Keratinocyte (primary cell): ENCODE data around the gene MTUS2. TPM values are rescaled to one million over a fixed set of nuclear protein-coding genes. Genes with fewer than 3 reads are reported as not detected.
A peak's percentile ranks its signal among the peaks of the same experiment; 100 is the strongest.

ENCODE experiments used
- DNase-seq: peaks from one replicate; pipeline ENCODE4 v3.0.0-alpha.2; 2011; ENCODE audit warnings: low read depth, missing footprints, low spot score
- FAIRE-seq: peaks from 2 replicates; lab custom pipeline; 2011; peaks lifted over from hg19 to GRCh38; lab: Jason Lieb, UNC
- H2AFZ ChIP-seq: 2 replicates; pipeline ENCODE4 v1.6.0; 2012; ENCODE audit warnings: low read length, control low read depth, inconsistent platforms; ENCODE audit not compliant: control insufficient read depth
- H3K27ac ChIP-seq: 2 replicates; pipeline ENCODE4 v1.5.1; 2011; ENCODE audit warnings: low read length; ENCODE audit not compliant: control insufficient read depth, insufficient read depth
- H3K27me3 ChIP-seq: 3 replicates; pipeline ENCODE4 v1.6.0; 2011; ENCODE audit warnings: low read length; ENCODE audit not compliant: control insufficient read depth, insufficient read depth; ENCODE audit errors: extremely low read depth
- H3K36me3 ChIP-seq, 2 experiments: 2 replicates in 1 of 2; 3 replicates in 1 of 2; pipeline ENCODE4 v1.5.1; 2011; ENCODE audit warnings: low read length in 2 of 2, mild to moderate bottlenecking in 1 of 2; ENCODE audit not compliant: control insufficient read depth in 2 of 2, insufficient read depth in 2 of 2; ENCODE audit errors: extremely low read depth in 1 of 2
- H3K4me1 ChIP-seq: 3 replicates; pipeline ENCODE4 v1.5.1; 2011; ENCODE audit warnings: low read length; ENCODE audit not compliant: control insufficient read depth, insufficient read depth; ENCODE audit errors: extremely low read depth
- H3K4me2 ChIP-seq: 3 replicates; pipeline ENCODE4 v1.6.0; 2011; ENCODE audit warnings: low read depth, low read length; ENCODE audit not compliant: control insufficient read depth, insufficient read depth; ENCODE audit errors: extremely low read depth
- H3K4me3 ChIP-seq, 3 experiments: fragments of 200-600 bp in 1 of 3; sonication (generic) in 1 of 3; 2 replicates in 2 of 3; 3 replicates in 1 of 3; pipeline ENCODE4 v1.5.1; 2011 to 2016; ENCODE audit warnings: low read length in 3 of 3, mild to moderate bottlenecking in 3 of 3, control low read depth in 2 of 3, inconsistent platforms in 1 of 3, low read depth in 1 of 3, mixed read lengths in 1 of 3, mixed run types in 1 of 3, moderate library complexity in 1 of 3; ENCODE audit not compliant: control insufficient read depth in 2 of 3, insufficient read depth in 2 of 3; ENCODE audit errors: extremely low read depth in 1 of 3
- H3K79me2 ChIP-seq: 2 replicates; pipeline ENCODE4 v1.6.0; 2012; ENCODE audit warnings: low read length; ENCODE audit not compliant: control insufficient read depth, insufficient read depth
- H3K9ac ChIP-seq: 3 replicates; pipeline ENCODE4 v1.6.0; 2011; ENCODE audit warnings: low read length; ENCODE audit not compliant: control insufficient read depth, insufficient read depth; ENCODE audit errors: extremely low read depth
- H3K9me1 ChIP-seq: 3 replicates; pipeline ENCODE4 v1.6.0; 2011; ENCODE audit warnings: low read length; ENCODE audit not compliant: control insufficient read depth, insufficient read depth; ENCODE audit errors: extremely low read depth
- H3K9me3 ChIP-seq: 2 replicates; pipeline ENCODE4 v1.5.1; 2012; ENCODE audit warnings: low read depth, low read length; ENCODE audit not compliant: control insufficient read depth
- H4K20me1 ChIP-seq: 3 replicates; pipeline ENCODE4 v1.6.0; 2011; ENCODE audit warnings: low read length; ENCODE audit not compliant: control insufficient read depth, insufficient read depth; ENCODE audit errors: extremely low read depth
- EZH2 ChIP-seq: IDR thresholded peaks from one replicate; pipeline ENCODE4 v1.6.1; 2012; ENCODE audit warnings: inconsistent platforms, mild to moderate bottlenecking, low read length, moderate library complexity
- dilution Hi-C: fragments of 300-500 bp; cut with MboI; formaldehyde crosslinking; loops from one replicate; pipeline ENCODE4 v1.7.0; 2020; ENCODE audit warnings: low sequenced_read_pairs; ENCODE audit not compliant: extremely low pct_ligation_motif_present
- polyA plus RNA-seq, 5 experiments: library from polyadenylated mRNA; depleted of rRNA in 3 of 5; stranded (reverse) in 3 of 5; stranded (forward) in 1 of 5; unstranded in 1 of 5; fragments of >200 nt; gene quantifications; 1 replicate in 1 of 5; 2 replicates in 3 of 5; 3 replicates in 1 of 5; pipeline versions ENCODE4 v1.2.1 to v1.2.3, GENCODE V29; 2011 to 2012; ENCODE audit warnings: missing spikeins in 2 of 5, low read depth in 1 of 5, low replicate concordance in 1 of 5
- TF ChIP-seq, protein P1 (sequence below), 3 experiments: IDR thresholded peaks in 1 of 3; conservative IDR thresholded peaks in 1 of 3; optimal IDR thresholded peaks in 1 of 3; 2 replicates in 2 of 3; 3 replicates in 1 of 3; pipeline versions ENCODE3 to v1.5.1; 2011; ENCODE audit warnings: low read length in 3 of 3, mild to moderate bottlenecking in 3 of 3, moderate library complexity in 2 of 3, control low read depth in 1 of 3, inconsistent platforms in 1 of 3; ENCODE audit not compliant: insufficient read depth in 2 of 3; ENCODE audit errors: extremely low read depth in 1 of 3

MTUS2 gene
- polyA plus RNA-seq, 1 donor (not counting 4 experiments of a cell fraction or from before 2014, with no cell fraction given) = 0.17 TPM

DNA sequence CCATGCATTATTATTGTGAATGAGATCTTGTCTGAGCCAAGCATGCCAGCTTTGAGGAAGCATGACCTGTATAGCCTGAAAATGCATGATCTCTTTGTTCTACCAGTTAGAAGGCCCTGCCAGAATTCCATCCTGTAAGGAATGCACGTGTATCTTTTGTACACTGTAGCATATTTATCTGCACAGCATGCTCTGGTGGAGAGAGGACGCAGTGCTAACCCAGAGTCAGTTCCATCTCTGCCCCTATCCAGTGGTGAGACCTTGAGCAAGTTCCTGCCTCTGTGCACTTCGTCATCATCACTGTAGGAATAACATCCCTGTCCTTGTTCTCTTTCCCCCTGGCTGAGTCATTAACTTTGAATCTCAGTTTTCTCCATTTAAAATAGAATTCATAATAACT, 541.6 kb downstream of the MTUS2 start:
- H3K9ac ChIP-seq = no peak overlapping the region
- H3K4me2 ChIP-seq = no peak overlapping the region
- H3K9me3 ChIP-seq = no peaks in the 10 kb centered on the region
- no peak overlapping the region for H3K4me3 ChIP-seq
- H3K27me3 ChIP-seq = no peaks in the 10 kb centered on the region
- DNase-seq = no peak
- no peaks in the 10 kb centered on the region for H3K9me1 ChIP-seq
- H2AFZ ChIP-seq = no peak overlapping the region
- FAIRE-seq = no peak
- TF ChIP-seq, protein P1, sequence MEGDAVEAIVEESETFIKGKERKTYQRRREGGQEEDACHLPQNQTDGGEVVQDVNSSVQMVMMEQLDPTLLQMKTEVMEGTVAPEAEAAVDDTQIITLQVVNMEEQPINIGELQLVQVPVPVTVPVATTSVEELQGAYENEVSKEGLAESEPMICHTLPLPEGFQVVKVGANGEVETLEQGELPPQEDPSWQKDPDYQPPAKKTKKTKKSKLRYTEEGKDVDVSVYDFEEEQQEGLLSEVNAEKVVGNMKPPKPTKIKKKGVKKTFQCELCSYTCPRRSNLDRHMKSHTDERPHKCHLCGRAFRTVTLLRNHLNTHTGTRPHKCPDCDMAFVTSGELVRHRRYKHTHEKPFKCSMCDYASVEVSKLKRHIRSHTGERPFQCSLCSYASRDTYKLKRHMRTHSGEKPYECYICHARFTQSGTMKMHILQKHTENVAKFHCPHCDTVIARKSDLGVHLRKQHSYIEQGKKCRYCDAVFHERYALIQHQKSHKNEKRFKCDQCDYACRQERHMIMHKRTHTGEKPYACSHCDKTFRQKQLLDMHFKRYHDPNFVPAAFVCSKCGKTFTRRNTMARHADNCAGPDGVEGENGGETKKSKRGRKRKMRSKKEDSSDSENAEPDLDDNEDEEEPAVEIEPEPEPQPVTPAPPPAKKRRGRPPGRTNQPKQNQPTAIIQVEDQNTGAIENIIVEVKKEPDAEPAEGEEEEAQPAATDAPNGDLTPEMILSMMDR (optimal IDR thresholded peaks at IDR 0.05 in 1 of 3, IDR thresholded peaks at IDR 0.05 in 1 of 3, conservative IDR thresholded peaks at IDR 0.05 in 1 of 3; ENCODE audit: extremely low read depth in 1 of 3, insufficient read depth in 2 of 3, low read length in 3 of 3) = no peak
- TF ChIP-seq EZH2 = no peak
- dilution Hi-C loops = no loop called here
- H3K4me1 ChIP-seq = no peaks in the 10 kb centered on the region
- no peak overlapping the region for H3K27ac ChIP-seq
- H3K36me3 ChIP-seq = no peaks in the 10 kb centered on the region
- H4K20me1 ChIP-seq = no peaks in the 10 kb centered on the region
- no peaks in the 10 kb centered on the region for H3K79me2 ChIP-seq

DNA sequence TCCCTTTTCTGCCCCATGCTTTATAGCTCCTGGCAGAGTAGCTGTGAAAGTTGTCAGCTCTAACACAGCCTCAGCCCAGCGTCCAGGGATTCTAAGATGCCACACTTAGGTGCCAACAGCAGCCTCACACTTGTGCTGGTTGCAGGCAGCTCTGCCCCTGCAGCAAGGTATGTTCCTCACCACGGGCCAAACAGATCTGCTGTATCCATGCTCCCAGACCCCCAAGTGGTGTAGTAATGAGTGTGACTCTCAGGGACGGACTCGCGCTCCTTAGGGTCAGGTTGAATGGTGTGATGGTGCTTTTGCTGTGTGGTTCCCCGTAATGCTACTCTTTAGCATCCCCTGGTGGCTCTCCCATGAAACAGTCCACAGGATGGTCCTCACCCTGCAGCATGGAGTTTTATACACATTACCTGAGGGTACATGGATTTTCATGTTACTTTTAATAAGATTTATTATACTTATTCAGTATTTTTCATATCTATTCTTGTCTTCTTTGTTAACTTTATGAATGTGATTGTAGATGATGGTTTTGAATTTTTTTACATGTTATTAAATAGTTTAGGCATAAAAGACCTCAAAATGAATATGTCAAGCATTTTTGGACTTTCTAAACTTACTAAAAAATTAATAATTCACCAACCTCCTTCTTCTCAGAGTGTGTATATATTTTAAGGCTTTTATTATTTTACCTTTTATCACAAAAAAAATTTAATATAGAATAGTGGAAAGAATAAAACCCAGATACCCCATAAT, 542.9 kb downstream of the MTUS2 start:
- FAIRE-seq (peak; percentile 74), DNase-seq (no peak)
- dilution Hi-C loops = no loop called here
- Histone ChIP-seq H3K4me3 (no peak overlapping the region), H3K9me1 (no peaks in the 10 kb centered on the region), H3K9ac (no peak overlapping the region), H3K4me1 (no peaks in the 10 kb centered on the region), H4K20me1 (no peaks in the 10 kb centered on the region), H3K4me2 (no peak overlapping the region), H3K27ac (no peak overlapping the region), H3K36me3 (no peaks in the 10 kb centered on the region), H3K27me3 (no peaks in the 10 kb centered on the region), H2AFZ (no peak overlapping the region), H3K9me3 (no peaks in the 10 kb centered on the region), H3K79me2 (no peaks in the 10 kb centered on the region)
- TF ChIP-seq EZH2 = no peak
- TF ChIP-seq, protein P1 (optimal IDR thresholded peaks at IDR 0.05 in 1 of 3, IDR thresholded peaks at IDR 0.05 in 1 of 3, conservative IDR thresholded peaks at IDR 0.05 in 1 of 3; ENCODE audit: extremely low read depth in 1 of 3, insufficient read depth in 2 of 3, low read length in 3 of 3) = peak; percentile 94 to 99 (median 97)
